ENCODE data around the gene PSMD14.

PSMD14 gene

GRCh38 chr2:161384864-161385263 is 76.6 kb downstream of the PSMD14 start:
- no peak for DNase-seq (ENCODE audit: low read depth)

GRCh38 chr2:161386228-161386824 is 78.1 kb downstream of the PSMD14 start:
- DNase-seq (ENCODE audit: low read depth), result no peak

GRCh38 chr2:161388146-161388779 is 80.0 kb downstream of the PSMD14 start:
- no peak for DNase-seq (ENCODE audit: low read depth)

- DNase-seq (ENCODE audit: low read depth), result no peak
Observed at GRCh38 chr2:161391737-161392506, 83.7 kb downstream of the PSMD14 start.

GRCh38 chr2:161400076-161400475 is 91.9 kb downstream of the PSMD14 start:
- no peak for DNase-seq (ENCODE audit: low read depth)

- DNase-seq (ENCODE audit: low read depth), result no peak
Observed at GRCh38 chr2:161402297-161402696, 94.1 kb downstream of the PSMD14 start.

GRCh38 chr2:161406316-161406715 is 98.1 kb downstream of the PSMD14 start:
- DNase-seq (ENCODE audit: low read depth), result no peak

- no peak for DNase-seq (ENCODE audit: low read depth)
Observed at GRCh38 chr2:161407597-161407996, 99.4 kb downstream of the PSMD14 start.

- DNase-seq (ENCODE audit: low read depth), result no peak
Observed at GRCh38 chr2:161409308-161409907, 101.2 kb downstream of the PSMD14 start.

GRCh38 chr2:161412346-161412745 is 104.1 kb downstream of the PSMD14 start:
- DNase-seq (ENCODE audit: low read depth), result no peak

GRCh38 chr2:161414042-161415033 is 106.1 kb downstream of the PSMD14 start:
- no peak for DNase-seq (ENCODE audit: low read depth)

GRCh38 chr2:161415034-161415986 is 107.1 kb downstream of the PSMD14 start:
- DNase-seq (ENCODE audit: low read depth), result no peak

- no peak for DNase-seq (ENCODE audit: low read depth)
Observed at GRCh38 chr2:161415987-161416707, 107.9 kb downstream of the PSMD14 start, which contains the start of gene TBR1. Gene TBR1, plus strand, starts transcription at chr2:161416297. Its CDS starts 114 bp downstream, at chr2:161416411.

- DNase-seq (ENCODE audit: low read depth), result no peak
Observed at GRCh38 chr2:161416708-161417437, 108.6 kb downstream of the PSMD14 start.

GRCh38 chr2:161417438-161418274 is 109.4 kb downstream of the PSMD14 start:
- DNase-seq (ENCODE audit: low read depth), result no peak

GRCh38 chr2:161418275-161418714 is 110.1 kb downstream of the PSMD14 start:
- DNase-seq (ENCODE audit: low read depth), result no peak

GRCh38 chr2:161418715-161419637 is 110.8 kb downstream of the PSMD14 start:
- DNase-seq (ENCODE audit: low read depth), result no peak

Measured in stimulated activated CD8-positive, alpha-beta memory T cell treated with anti-CD3 and anti-CD28 coated beads, Interleukin-7, amount 100 ng/mL, for 24 hours (primary cell).